Measurements from ENCODE around the gene CEP57L1. TPM values are rescaled to one million over a fixed set of nuclear protein-coding genes. Genes with fewer than 3 reads are reported as not detected.

The CEP57L1 gene
- polyA plus RNA-seq, 3 donors: 3.4 to 5.2 (median 3.9) TPM

DNA sequence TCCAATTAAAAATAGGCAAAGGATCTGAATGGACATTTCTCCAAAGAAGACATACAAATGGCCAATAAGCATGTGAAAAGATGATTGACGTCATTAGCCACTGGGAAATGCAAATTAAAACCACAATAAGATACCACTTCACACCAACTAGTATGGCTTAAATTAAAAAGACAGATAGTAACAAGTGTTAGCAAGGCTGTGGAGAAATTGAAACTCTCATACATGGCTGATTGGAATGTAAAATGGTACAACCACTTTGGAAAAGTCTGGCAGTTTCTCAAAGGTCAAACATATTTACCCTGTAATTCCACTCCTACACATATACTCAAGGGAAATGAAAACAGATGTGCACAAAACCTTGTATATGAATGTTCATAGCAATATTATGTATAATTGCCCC, 83.6 kb downstream of the CEP57L1 start:
- Mint-ChIP-seq H3K27ac (no peak overlapping the region), H3K4me3 (no peak overlapping the region), H3K36me3 (no peaks in the 10 kb centered on the region), H3K4me1 (peaks cover 6% of the 10 kb centered on the region), H3K27me3 (ENCODE audit: low read depth in 3 of 3) (peaks cover 2 to 7% (median 2%) of the 10 kb centered on the region in 3 donors), H3K9me3 (peaks cover 0 to 7% (median 0%) of the 10 kb centered on the region in 7 donors)
- Histone ChIP-seq H3K4me2 (replicated peaks; ENCODE audit: extremely low read depth, low read length, poor library complexity, severe bottlenecking) (no peak overlapping the region), H4K20me1 (ENCODE audit: insufficient read depth, low read length) (no peaks in the 10 kb centered on the region), H3K79me2 (ENCODE audit: insufficient read depth, low read length) (no peaks in the 10 kb centered on the region), H3K27ac (ENCODE audit: low read depth in 1 of 2, low read length in 2 of 2) (no peak overlapping the region), H2AFZ (ENCODE audit: insufficient read depth, low read depth, low read length, poor library complexity, severe bottlenecking) (no peak overlapping the region), H3K4me1 (ENCODE audit: control insufficient read depth in 1 of 2, insufficient read depth in 2 of 2, low read length in 2 of 2) (no peaks in the 10 kb centered on the region), H3K9me3 (replicated peaks in 1 of 2; ENCODE audit: control insufficient read depth in 1 of 2, insufficient read depth in 1 of 2, low read length in 2 of 2) (no peaks in the 10 kb centered on the region), H3K9ac (ENCODE audit: insufficient read depth, low read length, poor library complexity, severe bottlenecking) (no peak overlapping the region), H3K36me3 (replicated peaks in 1 of 2; ENCODE audit: control insufficient read depth in 1 of 2, insufficient read depth in 2 of 2, low read length in 2 of 2) (no peaks in the 10 kb centered on the region), H3K4me3 (replicated peaks in 1 of 3; ENCODE audit: low read depth in 2 of 3, low read length in 3 of 3) (no peak overlapping the region), H3K27me3 (ENCODE audit: control insufficient read depth in 2 of 2, insufficient read depth in 2 of 2, low read length in 2 of 2) (peaks cover 0 to 2% of the 10 kb centered on the region in 2 donors)
- intact Hi-C loops (cut with micrococcal nuclease): no loop called here
- no peak for TF ChIP-seq CTCF (IDR thresholded peaks at IDR 0.05)
- no CpG with 5 or more reads among the region's 1 CpG for WGBS (ENCODE audit: insufficient coverage)
- DNase-seq: no peak

GRCh38 chr6:109179507-109179906, 84.2 kb downstream of the CEP57L1 start:
- WGBS (ENCODE audit: insufficient coverage): no CpG with 5 or more reads among the region's 1 CpG

More at GRCh38 chr6:109179507-109179906, 84.2 kb downstream of the CEP57L1 start:
- no peak overlapping the region for H2AFZ ChIP-seq (ENCODE audit: insufficient read depth, low read depth, low read length, poor library complexity, severe bottlenecking)
- Mint-ChIP-seq H3K4me3 (no peak overlapping the region), H3K9me3 (peaks cover 0 to 7% (median 0%) of the 10 kb centered on the region in 7 donors), H3K36me3 (no peaks in the 10 kb centered on the region), H3K27ac (no peak overlapping the region), H3K4me1 (peaks cover 6% of the 10 kb centered on the region), H3K27me3 (ENCODE audit: low read depth in 3 of 3) (peaks cover 2 to 7% (median 2%) of the 10 kb centered on the region in 3 donors)
- H3K4me1 ChIP-seq (ENCODE audit: control insufficient read depth in 1 of 2, insufficient read depth in 2 of 2, low read length in 2 of 2): no peaks in the 10 kb centered on the region
- H3K79me2 ChIP-seq (ENCODE audit: insufficient read depth, low read length): no peaks in the 10 kb centered on the region
- no peak for TF ChIP-seq CTCF (IDR thresholded peaks at IDR 0.05)
- H3K4me2 ChIP-seq (replicated peaks; ENCODE audit: extremely low read depth, low read length, poor library complexity, severe bottlenecking): no peak overlapping the region
- H3K4me3 ChIP-seq (replicated peaks in 1 of 3; ENCODE audit: low read depth in 2 of 3, low read length in 3 of 3): no peak overlapping the region
- H3K9ac ChIP-seq (ENCODE audit: insufficient read depth, low read length, poor library complexity, severe bottlenecking): no peak overlapping the region
- intact Hi-C loops (cut with micrococcal nuclease): no loop called here
- H4K20me1 ChIP-seq (ENCODE audit: insufficient read depth, low read length): no peaks in the 10 kb centered on the region
- no peak overlapping the region for H3K27ac ChIP-seq (ENCODE audit: low read depth in 1 of 2, low read length in 2 of 2)
- peaks cover 0 to 2% of the 10 kb centered on the region in 2 donors for H3K27me3 ChIP-seq (ENCODE audit: control insufficient read depth in 2 of 2, insufficient read depth in 2 of 2, low read length in 2 of 2)
- no peaks in the 10 kb centered on the region for H3K36me3 ChIP-seq (replicated peaks in 1 of 2; ENCODE audit: control insufficient read depth in 1 of 2, insufficient read depth in 2 of 2, low read length in 2 of 2)
- H3K9me3 ChIP-seq (replicated peaks in 1 of 2; ENCODE audit: control insufficient read depth in 1 of 2, insufficient read depth in 1 of 2, low read length in 2 of 2): no peaks in the 10 kb centered on the region
- no peak for DNase-seq

Data from CD14-positive monocyte (primary cell).